ENCODE results near the gene TAMM41.

- TF ChIP-seq EZH2 (IDR thresholded peaks at IDR 0.05; ENCODE audit: insufficient read depth, poor library complexity, severe bottlenecking) = no peak
- TF ChIP-seq EZH2phosphoT487 (IDR thresholded peaks at IDR 0.05; ENCODE audit: insufficient read depth, low read depth) = no peak
Observed at GRCh38 chr3:11820531-11821041, 26.1 kb downstream of the TAMM41 start.
